ENCODE results near the gene SPATA33. TPM values are rescaled to one million over a fixed set of nuclear protein-coding genes. Genes with fewer than 3 reads are reported as not detected.

SPATA33 gene
- total RNA-seq, 4 donors from 2014 or later, result 1.2 to 2.7 (median 2.1) TPM

- Histone ChIP-seq H3K9me3 (no peaks in the 10 kb centered on the region), H3K4me1 (no peaks in the 10 kb centered on the region), H3K36me3 (no peaks in the 10 kb centered on the region), H3K27me3 (peaks cover 5 to 14% (median 6%) of the 10 kb centered on the region in 3 donors), H3K27ac (no peak overlapping the region), H3K4me3 (no peak overlapping the region)
- no peak for TF ChIP-seq CTCF (IDR thresholded peaks at IDR 0.05 in 4 of 5, conservative IDR thresholded peaks at IDR 0.05 in 1 of 5)
- ATAC-seq, result no peak
- in situ Hi-C loops (cut with MboI; ENCODE audit: low sequenced_read_pairs in 4 of 4), result loop anchor here in 2 of 4 donors (10.0 kb wide), 2 partner anchors 87 to 167 kb away; partner anchors contain the start of gene TCF25 (in 1 of the 2)
- no peak for DNase-seq
- intact Hi-C loops (cut with DNase I; ENCODE audit: low total_unique reads), result no loop called here
Measured at GRCh38 chr16:89707695-89708094, 50.1 kb downstream of the SPATA33 start.

- no peak for DNase-seq
- no peaks in the 10 kb centered on the region for H3K9me3 ChIP-seq
- no peaks in the 10 kb centered on the region for H3K4me1 ChIP-seq
- H3K27ac ChIP-seq, result no peak overlapping the region
- no peak overlapping the region for H3K4me3 ChIP-seq
- in situ Hi-C loops (cut with MboI; ENCODE audit: low sequenced_read_pairs in 4 of 4) (loop anchor here in 2 of 4 donors (10.0 kb wide), 2 partner anchors 86 to 166 kb away; partner anchors contain the start of gene TCF25 (in 1 of the 2)), intact Hi-C loops (cut with DNase I; ENCODE audit: low total_unique reads) (no loop called here)
- TF ChIP-seq CTCF (IDR thresholded peaks at IDR 0.05 in 4 of 5, conservative IDR thresholded peaks at IDR 0.05 in 1 of 5) (no peak), POLR2A (IDR thresholded peaks at IDR 0.05) (no peak)
- ATAC-seq, result no peak
- H3K27me3 ChIP-seq, result peaks cover 5 to 7% (median 6%) of the 10 kb centered on the region in 3 donors
- H3K36me3 ChIP-seq, result no peaks in the 10 kb centered on the region
Measured at GRCh38 chr16:89708481-89708931, 50.9 kb downstream of the SPATA33 start.

- intact Hi-C loops (cut with DNase I; ENCODE audit: low total_unique reads) (no loop called here), in situ Hi-C loops (cut with MboI; ENCODE audit: low sequenced_read_pairs in 4 of 4) (loop anchor here in 2 of 4 donors (10.0 kb wide), 2 partner anchors 86 to 166 kb away; partner anchors contain the start of gene TCF25 (in 1 of the 2))
- H3K9me3 ChIP-seq, result no peaks in the 10 kb centered on the region
- ATAC-seq (no peak), DNase-seq (no peak)
- H3K27ac ChIP-seq, result no peak overlapping the region
- TF ChIP-seq POLR2A (IDR thresholded peaks at IDR 0.05) (no peak), CTCF (IDR thresholded peaks at IDR 0.05 in 4 of 5, conservative IDR thresholded peaks at IDR 0.05 in 1 of 5) (no peak)
- no peaks in the 10 kb centered on the region for H3K36me3 ChIP-seq
- H3K4me1 ChIP-seq, result no peaks in the 10 kb centered on the region
- H3K27me3 ChIP-seq, result peaks cover 2 to 6% (median 5%) of the 10 kb centered on the region in 3 donors
- no peak overlapping the region for H3K4me3 ChIP-seq
Measured at GRCh38 chr16:89709166-89709565, 51.5 kb downstream of the SPATA33 start.

GRCh38 chr16:89709716-89710432 lies 52.2 kb downstream of the SPATA33 start:
- DNase-seq (no peak), ATAC-seq (no peak)
- intact Hi-C loops (cut with DNase I; ENCODE audit: low total_unique reads) (no loop called here), in situ Hi-C loops (cut with MboI; ENCODE audit: low sequenced_read_pairs in 4 of 4) (loop anchor here in 2 of 4 donors (10.0 kb wide), 2 partner anchors 85 to 165 kb away; partner anchors contain the start of gene TCF25 (in 1 of the 2))
- peaks cover 0 to 6% (median 0%) of the 10 kb centered on the region in 3 donors for H3K27me3 ChIP-seq
- H3K36me3 ChIP-seq, result no peaks in the 10 kb centered on the region
- H3K4me1 ChIP-seq, result no peaks in the 10 kb centered on the region
- H3K27ac ChIP-seq, result no peak overlapping the region
- no peaks in the 10 kb centered on the region for H3K9me3 ChIP-seq
- no peak for TF ChIP-seq POLR2A (IDR thresholded peaks at IDR 0.05)
- no peak for TF ChIP-seq CTCF (IDR thresholded peaks at IDR 0.05 in 4 of 5, conservative IDR thresholded peaks at IDR 0.05 in 1 of 5)
- no peak overlapping the region for H3K4me3 ChIP-seq
